Measurements from ENCODE around the gene WDR77. TPM values are rescaled to one million over a fixed set of nuclear protein-coding genes. Genes with fewer than 3 reads are reported as not detected.
A peak's percentile ranks its signal among the peaks of the same experiment; 100 is the strongest.

Gene WDR77
- total RNA-seq, 1 donor from 2014 or later, result 63.3 TPM

DNA sequence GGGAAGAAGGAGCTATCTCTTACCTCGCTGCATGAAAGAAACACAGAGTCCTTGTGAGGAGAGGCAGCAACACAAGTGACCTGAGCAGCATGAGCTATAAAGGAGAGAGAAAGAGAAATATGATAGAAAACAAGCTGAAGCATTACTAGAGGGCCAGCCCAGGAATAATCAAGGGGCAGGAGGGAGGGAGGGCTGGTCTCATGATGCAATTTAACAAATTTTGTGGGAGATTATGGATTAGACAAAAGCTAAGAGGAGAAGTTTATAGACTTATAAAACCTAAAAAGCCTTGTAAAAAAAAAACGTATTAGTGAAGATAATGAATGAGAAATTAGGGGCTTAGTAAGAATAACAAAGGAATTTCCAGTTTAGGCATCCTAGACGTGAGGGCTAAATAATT lies 5.0 kb downstream of the WDR77 start:
- intact Hi-C loops (cut with micrococcal nuclease), result loop anchor here (10.0 kb wide), 1 partner anchor 1409 kb away; the partner anchor contains the start of gene STRIP1
- no peak overlapping the region for H3K4me3 Mint-ChIP-seq
- no peak for DNase-seq
- H3K27me3 Mint-ChIP-seq, result no peaks in the 10 kb centered on the region
- H3K27ac Mint-ChIP-seq, result peak overlapping the region; percentile 5
- ChIA-PET POLR2A (no interaction called here), CTCF (interaction anchor here (0.7 kb wide), 1 partner anchor 245 kb away, joined by 3 read pairs; no protein-coding TSS in a partner anchor)
- peaks cover 35% of the 10 kb centered on the region for H3K4me1 Mint-ChIP-seq
- peaks cover 87% of the 10 kb centered on the region for H3K36me3 Mint-ChIP-seq (ENCODE audit: low read depth)
- no peak for ATAC-seq (ENCODE audit: low read depth)
- TF ChIP-seq, protein P1, sequence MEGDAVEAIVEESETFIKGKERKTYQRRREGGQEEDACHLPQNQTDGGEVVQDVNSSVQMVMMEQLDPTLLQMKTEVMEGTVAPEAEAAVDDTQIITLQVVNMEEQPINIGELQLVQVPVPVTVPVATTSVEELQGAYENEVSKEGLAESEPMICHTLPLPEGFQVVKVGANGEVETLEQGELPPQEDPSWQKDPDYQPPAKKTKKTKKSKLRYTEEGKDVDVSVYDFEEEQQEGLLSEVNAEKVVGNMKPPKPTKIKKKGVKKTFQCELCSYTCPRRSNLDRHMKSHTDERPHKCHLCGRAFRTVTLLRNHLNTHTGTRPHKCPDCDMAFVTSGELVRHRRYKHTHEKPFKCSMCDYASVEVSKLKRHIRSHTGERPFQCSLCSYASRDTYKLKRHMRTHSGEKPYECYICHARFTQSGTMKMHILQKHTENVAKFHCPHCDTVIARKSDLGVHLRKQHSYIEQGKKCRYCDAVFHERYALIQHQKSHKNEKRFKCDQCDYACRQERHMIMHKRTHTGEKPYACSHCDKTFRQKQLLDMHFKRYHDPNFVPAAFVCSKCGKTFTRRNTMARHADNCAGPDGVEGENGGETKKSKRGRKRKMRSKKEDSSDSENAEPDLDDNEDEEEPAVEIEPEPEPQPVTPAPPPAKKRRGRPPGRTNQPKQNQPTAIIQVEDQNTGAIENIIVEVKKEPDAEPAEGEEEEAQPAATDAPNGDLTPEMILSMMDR (IDR thresholded peaks at IDR 0.05), result no peak
- no peaks in the 10 kb centered on the region for H3K9me3 Mint-ChIP-seq

DNA sequence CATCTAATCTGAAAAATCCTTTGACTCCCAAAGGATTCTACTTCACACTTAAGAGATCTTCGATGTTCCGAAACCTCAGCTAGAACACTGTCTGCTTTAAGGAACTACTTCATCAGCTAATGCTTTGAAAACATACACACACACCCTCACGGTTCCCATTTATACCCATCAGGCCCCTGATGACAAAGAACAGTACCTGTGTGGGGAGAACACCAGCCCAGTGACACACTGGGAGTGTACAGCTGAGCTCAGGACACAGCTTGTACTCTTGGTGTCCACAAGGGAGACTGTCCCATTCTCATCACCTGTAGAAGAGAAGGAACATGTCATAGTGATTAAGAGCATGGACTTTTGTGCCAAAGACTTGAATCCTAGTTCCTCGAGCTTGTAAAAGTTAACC lies 6.6 kb downstream of the WDR77 start:
- H3K27ac Mint-ChIP-seq, result no peak overlapping the region
- CTCF ChIA-PET, result interaction anchor here (0.7 to 1.4 kb wide), 7 partner anchors 9 to 223 kb away, joined by 3 to 4 read pairs (median 3); no protein-coding TSS in a partner anchor
- intact Hi-C loops (cut with micrococcal nuclease), result loop anchor here (10.0 kb wide), 1 partner anchor 1408 kb away; the partner anchor contains the start of gene STRIP1
- POLR2A ChIA-PET, result interaction anchor here (1.1 kb wide), 1 partner anchor 11 kb away, joined by 3 read pairs; no protein-coding TSS in a partner anchor
- peaks cover 24% of the 10 kb centered on the region for H3K4me1 Mint-ChIP-seq
- DNase-seq, result no peak
- no peaks in the 10 kb centered on the region for H3K27me3 Mint-ChIP-seq
- TF ChIP-seq, protein P1 (IDR thresholded peaks at IDR 0.05), result no peak
- ATAC-seq (ENCODE audit: low read depth), result no peak
- H3K36me3 Mint-ChIP-seq (ENCODE audit: low read depth), result peaks cover 92% of the 10 kb centered on the region
- H3K9me3 Mint-ChIP-seq, result no peaks in the 10 kb centered on the region
- H3K4me3 Mint-ChIP-seq, result no peak overlapping the region

DNA sequence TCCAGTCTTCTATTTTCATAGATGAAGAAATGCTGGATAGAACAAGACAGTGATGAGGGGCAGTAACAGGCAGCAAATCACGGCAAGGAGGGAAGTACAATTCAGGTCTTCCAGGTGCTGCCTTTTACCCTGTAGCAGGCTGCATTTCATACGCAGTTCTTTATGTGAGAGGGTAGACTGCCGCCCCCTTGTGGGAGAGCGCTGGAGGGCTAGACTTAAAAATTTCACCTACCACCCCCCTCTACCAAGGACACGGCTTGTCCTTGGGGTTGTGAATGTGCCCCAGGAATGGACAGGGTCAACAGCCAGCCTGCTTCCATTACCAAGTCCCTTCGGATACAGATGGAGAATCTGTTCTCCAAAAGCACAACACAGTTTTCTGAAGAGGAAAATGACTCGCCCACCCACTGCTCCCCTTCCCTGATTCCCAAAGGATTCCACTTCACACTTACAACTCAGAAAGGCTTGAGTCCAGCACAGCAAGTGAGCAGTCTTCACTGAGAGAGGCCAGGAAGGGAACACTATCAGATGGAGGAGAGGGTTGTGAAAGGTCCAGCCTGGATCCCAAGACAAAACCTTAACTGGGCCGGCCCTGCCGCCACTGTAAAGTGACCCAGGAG lies 7.4 kb downstream of the WDR77 start:
- no peaks in the 10 kb centered on the region for H3K27me3 Mint-ChIP-seq
- H3K4me1 Mint-ChIP-seq, result peaks cover 19% of the 10 kb centered on the region
- no peak overlapping the region for H3K4me3 Mint-ChIP-seq
- TF ChIP-seq, protein P1 (IDR thresholded peaks at IDR 0.05), result no peak
- POLR2A ChIA-PET, result no interaction called here
- no peak overlapping the region for H3K27ac Mint-ChIP-seq
- H3K36me3 Mint-ChIP-seq (ENCODE audit: low read depth), result peaks cover 93% of the 10 kb centered on the region
- intact Hi-C loops (cut with micrococcal nuclease), result loop anchor here (1.0 to 10.0 kb wide), 5 partner anchors 215 to 1407 kb away; partner anchors contain the start of gene STRIP1
- CTCF ChIA-PET, result interaction anchor here (1.3 to 3.1 kb wide), 4 partner anchors 36 to 222 kb away, joined by 3 to 18 read pairs (median 4); no protein-coding TSS in a partner anchor
- no peaks in the 10 kb centered on the region for H3K9me3 Mint-ChIP-seq
- DNase-seq (peak; percentile 40), ATAC-seq (ENCODE audit: low read depth) (peak; percentile 91)

GRCh38 chr1:111439461-111440351 lies 9.3 kb downstream of the WDR77 start:
- DNase-seq (no peak), ATAC-seq (ENCODE audit: low read depth) (no peak)
- H3K27ac Mint-ChIP-seq, result no peak overlapping the region
- H3K9me3 Mint-ChIP-seq, result no peaks in the 10 kb centered on the region
- CTCF ChIA-PET, result interaction anchor here (0.8 to 3.1 kb wide), 3 partner anchors 68 to 330 kb away, joined by 3 to 18 read pairs (median 4); no protein-coding TSS in a partner anchor
- H3K4me1 Mint-ChIP-seq, result peaks cover 13% of the 10 kb centered on the region
- no peaks in the 10 kb centered on the region for H3K27me3 Mint-ChIP-seq
- peaks cover 76% of the 10 kb centered on the region for H3K36me3 Mint-ChIP-seq (ENCODE audit: low read depth)
- no peak overlapping the region for H3K4me3 Mint-ChIP-seq
- POLR2A ChIA-PET, result interaction anchor here (0.6 kb wide), 1 partner anchor 409 kb away, joined by 3 read pairs; no protein-coding TSS in a partner anchor
- TF ChIP-seq, protein P1 (IDR thresholded peaks at IDR 0.05), result no peak
- intact Hi-C loops (cut with micrococcal nuclease), result loop anchor here (2.0 to 10.0 kb wide), 3 partner anchors 217 to 1405 kb away; partner anchors contain the start of gene STRIP1
